Measurements from ENCODE around the gene MT2A.

DNA sequence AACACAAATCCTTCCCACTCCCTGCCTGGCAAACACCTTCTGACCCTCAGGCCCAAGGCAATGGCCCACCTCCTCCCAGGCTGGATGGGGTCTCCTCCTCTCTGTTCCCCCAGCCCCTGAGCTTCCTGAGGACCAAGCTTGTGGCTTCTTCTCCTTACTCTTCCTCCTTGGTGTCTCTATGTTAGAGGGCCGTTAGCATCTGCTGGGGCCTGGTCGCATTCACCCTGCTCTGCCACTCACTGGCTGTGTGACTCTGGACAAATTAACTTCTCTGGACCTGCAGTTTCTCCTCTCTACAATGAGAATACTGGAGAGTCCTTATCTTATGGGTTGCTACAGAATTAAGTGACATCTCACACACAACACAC, 725 bp upstream of the MT2A start:
- TF ChIP-seq CTCF (IDR thresholded peaks at IDR 0.05) (peak in 1 of 6 experiments; percentile 26), POLR2A (IDR thresholded peaks at IDR 0.05) (no peak)
